Measurements from ENCODE around the gene NDUFB8. TPM values are rescaled to one million over a fixed set of nuclear protein-coding genes. Genes with fewer than 3 reads are reported as not detected.

The NDUFB8 gene
- total and polyA plus RNA-seq, 4 donors: 122 to 369 (median 217) TPM

DNA sequence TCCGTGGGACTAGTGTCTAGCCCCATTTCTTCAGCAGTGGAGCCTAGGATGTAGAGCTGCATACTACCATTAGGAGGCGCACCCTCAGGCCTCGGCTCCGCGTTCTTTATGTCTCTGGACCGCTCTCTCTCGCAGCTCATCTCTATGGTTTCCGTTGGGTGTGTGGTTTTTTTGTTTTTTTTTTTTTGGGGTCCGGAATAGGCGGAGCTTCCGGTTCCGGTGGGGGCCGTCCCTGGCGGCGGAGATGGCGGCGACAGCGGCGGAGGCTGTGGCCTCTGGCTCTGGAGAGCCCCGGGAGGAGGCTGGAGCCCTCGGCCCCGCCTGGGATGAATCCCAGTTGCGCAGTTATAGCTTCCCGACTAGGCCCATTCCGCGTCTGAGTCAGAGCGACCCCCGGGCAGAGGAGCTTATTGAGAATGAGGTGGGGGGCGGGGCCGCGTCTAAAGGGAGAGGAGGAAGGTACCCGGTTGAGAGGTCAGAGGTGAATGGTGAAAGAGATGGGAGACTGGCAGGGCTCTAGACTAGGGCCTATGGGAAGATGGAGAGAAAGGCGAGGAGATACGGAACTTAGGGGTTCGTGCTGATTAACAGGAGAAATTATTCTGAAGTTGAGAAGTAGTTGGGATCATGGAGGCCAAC lies 6.2 kb upstream of the NDUFB8 start, which contains the start of gene HIF1AN:
TSS of gene HIF1AN (plus strand) at position 229 of the 639 bp plus-strand sequence. CDS start at position 245, 16 bp downstream.
- H3K9me3 ChIP-seq (ENCODE audit: control insufficient read depth in 4 of 4, insufficient read depth in 3 of 4, low read length in 3 of 4): no peaks in the 10 kb centered on the region
- ATAC-seq (ENCODE audit: insufficient read depth, low FRiP score) (peak; percentile 100), DNase-seq (peak; percentile 92 to 98 (median 97))
- peaks cover 0 to 24% (median 5%) of the 10 kb centered on the region in 5 donors for H3K4me1 ChIP-seq (ENCODE audit: control insufficient read depth in 5 of 5, insufficient read depth in 5 of 5, low read length in 5 of 5)
- H3K36me3 ChIP-seq (ENCODE audit: control insufficient read depth in 4 of 4, insufficient read depth in 4 of 4, low read length in 4 of 4): peaks cover 7 to 16% (median 13%) of the 10 kb centered on the region in 4 donors
- H3K4me3 ChIP-seq: peak within 1 kb of the TSS; percentile 80
- TF ChIP-seq, protein P1, sequence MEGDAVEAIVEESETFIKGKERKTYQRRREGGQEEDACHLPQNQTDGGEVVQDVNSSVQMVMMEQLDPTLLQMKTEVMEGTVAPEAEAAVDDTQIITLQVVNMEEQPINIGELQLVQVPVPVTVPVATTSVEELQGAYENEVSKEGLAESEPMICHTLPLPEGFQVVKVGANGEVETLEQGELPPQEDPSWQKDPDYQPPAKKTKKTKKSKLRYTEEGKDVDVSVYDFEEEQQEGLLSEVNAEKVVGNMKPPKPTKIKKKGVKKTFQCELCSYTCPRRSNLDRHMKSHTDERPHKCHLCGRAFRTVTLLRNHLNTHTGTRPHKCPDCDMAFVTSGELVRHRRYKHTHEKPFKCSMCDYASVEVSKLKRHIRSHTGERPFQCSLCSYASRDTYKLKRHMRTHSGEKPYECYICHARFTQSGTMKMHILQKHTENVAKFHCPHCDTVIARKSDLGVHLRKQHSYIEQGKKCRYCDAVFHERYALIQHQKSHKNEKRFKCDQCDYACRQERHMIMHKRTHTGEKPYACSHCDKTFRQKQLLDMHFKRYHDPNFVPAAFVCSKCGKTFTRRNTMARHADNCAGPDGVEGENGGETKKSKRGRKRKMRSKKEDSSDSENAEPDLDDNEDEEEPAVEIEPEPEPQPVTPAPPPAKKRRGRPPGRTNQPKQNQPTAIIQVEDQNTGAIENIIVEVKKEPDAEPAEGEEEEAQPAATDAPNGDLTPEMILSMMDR (IDR thresholded peaks at IDR 0.05; ENCODE audit: control extremely low read depth, extremely low read depth): peak; percentile 82
- no peaks in the 10 kb centered on the region for H3K27me3 ChIP-seq (ENCODE audit: control insufficient read depth in 3 of 3, insufficient read depth in 3 of 3, low read length in 2 of 3)
- peak within 1 kb of the TSS in 1 of 2 donors; percentile 54 for H3K9ac ChIP-seq (ENCODE audit: insufficient read depth in 1 of 2, low read length in 2 of 2)
- 1% methylated on average over 35 of the region's 35 CpGs for WGBS, 2 donors
- peak within 1 kb of the TSS; percentile 57 to 63 for H3K27ac ChIP-seq (ENCODE audit: low read depth in 1 of 2, low read length in 1 of 2)

DNA sequence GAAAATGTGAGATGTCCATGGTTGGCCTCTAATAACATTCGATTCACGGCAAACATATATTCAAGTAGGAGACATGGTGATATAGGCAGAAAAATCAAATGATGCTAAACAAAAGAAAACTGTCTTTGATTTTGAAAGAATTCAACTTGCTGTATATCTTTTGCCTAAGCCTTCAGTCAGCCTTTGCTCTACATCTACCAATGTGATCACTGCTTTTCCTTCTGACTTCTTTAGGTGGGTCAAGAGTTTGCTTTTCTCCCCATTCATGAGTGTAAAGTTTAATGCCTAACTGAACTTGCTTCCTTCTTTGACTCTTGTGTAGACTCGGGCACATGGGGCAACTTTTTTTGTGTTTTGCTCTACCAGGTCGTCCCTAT lies 5.7 kb upstream of the NDUFB8 start:
- Histone ChIP-seq H3K27ac (ENCODE audit: low read depth in 1 of 2, low read length in 1 of 2) (peak overlapping the region; percentile 5 to 28), H3K9ac (ENCODE audit: insufficient read depth in 1 of 2, low read length in 2 of 2) (no peak overlapping the region), H3K4me3 (no peak overlapping the region), H3K4me1 (ENCODE audit: control insufficient read depth in 5 of 5, insufficient read depth in 5 of 5, low read length in 5 of 5) (peaks cover 0 to 24% (median 5%) of the 10 kb centered on the region in 5 donors), H3K36me3 (ENCODE audit: control insufficient read depth in 4 of 4, insufficient read depth in 4 of 4, low read length in 4 of 4) (peaks cover 7 to 12% (median 8%) of the 10 kb centered on the region in 4 donors), H3K9me3 (ENCODE audit: control insufficient read depth in 4 of 4, insufficient read depth in 3 of 4, low read length in 3 of 4) (no peaks in the 10 kb centered on the region), H3K27me3 (ENCODE audit: control insufficient read depth in 3 of 3, insufficient read depth in 3 of 3, low read length in 2 of 3) (no peaks in the 10 kb centered on the region)
- DNase-seq (no peak), ATAC-seq (ENCODE audit: insufficient read depth, low FRiP score) (no peak)
- 48% methylated on average over 4 of the region's 4 CpGs for WGBS, 2 donors
- TF ChIP-seq, protein P1 (IDR thresholded peaks at IDR 0.05; ENCODE audit: control extremely low read depth, extremely low read depth): no peak

DNA sequence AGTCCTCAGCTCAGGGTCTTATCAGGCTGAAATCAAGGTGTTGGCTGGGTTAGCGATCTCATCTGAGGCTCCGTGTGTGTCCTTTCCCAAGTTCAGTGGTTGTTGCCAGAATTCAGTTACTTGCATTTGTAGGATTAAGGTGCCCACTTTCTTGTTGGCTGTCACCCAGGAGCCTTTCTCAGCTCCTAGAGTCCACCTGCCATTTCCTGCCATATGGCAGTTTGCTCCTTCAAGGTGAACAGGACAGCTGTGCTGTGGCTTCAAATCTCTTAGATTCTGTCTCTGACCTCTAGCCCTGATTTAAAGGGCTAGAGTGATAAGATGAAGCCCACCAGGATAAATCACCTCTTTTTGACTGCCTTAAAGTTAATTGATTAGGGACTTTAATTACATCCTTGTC lies 5.1 kb upstream of the NDUFB8 start:
- H3K27me3 ChIP-seq (ENCODE audit: control insufficient read depth in 3 of 3, insufficient read depth in 3 of 3, low read length in 2 of 3): no peaks in the 10 kb centered on the region
- DNase-seq (no peak), ATAC-seq (ENCODE audit: insufficient read depth, low FRiP score) (no peak)
- H3K36me3 ChIP-seq (ENCODE audit: control insufficient read depth in 4 of 4, insufficient read depth in 4 of 4, low read length in 4 of 4): peaks cover 7% of the 10 kb centered on the region in 4 donors
- no peak overlapping the region for H3K4me3 ChIP-seq
- H3K27ac ChIP-seq (ENCODE audit: low read depth in 1 of 2, low read length in 1 of 2): no peak overlapping the region
- no peak overlapping the region for H3K9ac ChIP-seq (ENCODE audit: insufficient read depth in 1 of 2, low read length in 2 of 2)
- peaks cover 2 to 27% (median 5%) of the 10 kb centered on the region in 5 donors for H3K4me1 ChIP-seq (ENCODE audit: control insufficient read depth in 5 of 5, insufficient read depth in 5 of 5, low read length in 5 of 5)
- TF ChIP-seq, protein P1 (IDR thresholded peaks at IDR 0.05; ENCODE audit: control extremely low read depth, extremely low read depth): no peak
- no peaks in the 10 kb centered on the region for H3K9me3 ChIP-seq (ENCODE audit: control insufficient read depth in 4 of 4, insufficient read depth in 3 of 4, low read length in 3 of 4)
- WGBS, 2 donors: 88 to 98% methylated on average over 2 of the region's 2 CpGs

All from lung (tissue), 12 donors.